HG03095 (cell line): ENCODE measurements around the gene PCSK6.

Source experiments
- ATAC-seq: cut with Tn5 transposase; IDR thresholded peaks from one replicate; pipeline ENCODE4 v1.9.1; 2021; ENCODE audit warnings: moderate library complexity; ENCODE audit not compliant: unreplicated experiment

PCSK6 gene

GRCh38 chr15:101255615-101256241 lies 233.8 kb downstream of the PCSK6 start:
- no peak for ATAC-seq

DNA sequence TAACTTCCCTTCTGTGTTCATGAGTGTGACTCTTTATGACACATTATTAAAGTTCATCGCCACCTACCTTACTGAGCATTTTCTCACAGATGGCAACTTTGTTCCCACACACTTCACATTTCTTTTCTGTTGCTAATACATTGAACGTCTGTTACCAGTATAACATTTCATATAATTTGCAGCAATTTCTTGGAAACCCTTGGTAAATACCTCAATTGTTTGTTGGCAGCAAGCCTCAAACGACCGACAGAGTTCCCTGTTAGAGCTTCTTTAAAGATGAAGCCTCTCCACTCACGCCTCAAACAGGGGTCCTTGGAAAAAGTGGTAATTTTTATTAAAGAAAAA lies 234.5 kb downstream of the PCSK6 start:
- no peak for ATAC-seq

- no peak for ATAC-seq
Observed at GRCh38 chr15:101254157-101255050, 235.1 kb downstream of the PCSK6 start.
